ENCODE measurements around the gene RRAD. TPM values are rescaled to one million over a fixed set of nuclear protein-coding genes. Genes with fewer than 3 reads are reported as not detected.

RRAD gene
- polyA plus RNA-seq, 1 donor from 2014 or later: 1.0 TPM

DNA sequence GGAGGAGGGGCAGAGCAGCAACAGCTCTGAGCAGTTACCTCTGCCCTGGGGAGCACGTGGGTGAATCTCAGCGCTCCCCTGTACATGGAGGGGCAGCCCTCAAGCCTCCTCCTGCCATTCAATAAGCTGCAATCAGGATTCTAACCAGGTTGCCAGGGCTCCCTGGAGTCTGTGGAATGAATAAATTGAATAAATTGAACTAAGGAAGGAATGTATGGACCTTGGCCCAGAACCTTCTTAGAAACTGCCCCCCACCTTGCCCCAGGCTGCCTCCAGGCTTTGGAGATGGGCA is 5.1 kb downstream of the RRAD start:
- Histone ChIP-seq H2AFZ (ENCODE audit: low read depth, low read length) (no peak overlapping the region), H3K36me3 (ENCODE audit: insufficient read depth, low read length) (no peaks in the 10 kb centered on the region), H3K9me2 (ENCODE audit: insufficient read depth, low read length) (no peaks in the 10 kb centered on the region), H3K27ac (ENCODE audit: low read length) (no peak overlapping the region), H3K79me2 (replicated peaks; ENCODE audit: insufficient read depth, low read length) (no peaks in the 10 kb centered on the region), H3K9me3 (ENCODE audit: low read length) (no peaks in the 10 kb centered on the region), H4K20me1 (ENCODE audit: insufficient read depth) (no peaks in the 10 kb centered on the region), H3K27me3 (ENCODE audit: insufficient read depth, low read depth, low read length) (peaks cover 24% of the 10 kb centered on the region), H3K4me3 (ENCODE audit: low read length) (no peak overlapping the region), H3K9ac (ENCODE audit: low read length) (no peak overlapping the region), H3F3A (ENCODE audit: insufficient read depth, low read length, poor library complexity, severe bottlenecking) (no peaks in the 10 kb centered on the region), H3K4me2 (ENCODE audit: low read length) (no peak overlapping the region)
- TF ChIP-seq SMC3 (conservative IDR thresholded peaks at IDR 0.05; ENCODE audit: poor library complexity) (no peak), EP300 (conservative IDR thresholded peaks at IDR 0.05; ENCODE audit: poor library complexity, severe bottlenecking) (no peak), POLR2AphosphoS5 (IDR thresholded peaks at IDR 0.05) (no peak), RAD21 (conservative IDR thresholded peaks at IDR 0.05) (no peak)
- TF ChIP-seq, protein P1, sequence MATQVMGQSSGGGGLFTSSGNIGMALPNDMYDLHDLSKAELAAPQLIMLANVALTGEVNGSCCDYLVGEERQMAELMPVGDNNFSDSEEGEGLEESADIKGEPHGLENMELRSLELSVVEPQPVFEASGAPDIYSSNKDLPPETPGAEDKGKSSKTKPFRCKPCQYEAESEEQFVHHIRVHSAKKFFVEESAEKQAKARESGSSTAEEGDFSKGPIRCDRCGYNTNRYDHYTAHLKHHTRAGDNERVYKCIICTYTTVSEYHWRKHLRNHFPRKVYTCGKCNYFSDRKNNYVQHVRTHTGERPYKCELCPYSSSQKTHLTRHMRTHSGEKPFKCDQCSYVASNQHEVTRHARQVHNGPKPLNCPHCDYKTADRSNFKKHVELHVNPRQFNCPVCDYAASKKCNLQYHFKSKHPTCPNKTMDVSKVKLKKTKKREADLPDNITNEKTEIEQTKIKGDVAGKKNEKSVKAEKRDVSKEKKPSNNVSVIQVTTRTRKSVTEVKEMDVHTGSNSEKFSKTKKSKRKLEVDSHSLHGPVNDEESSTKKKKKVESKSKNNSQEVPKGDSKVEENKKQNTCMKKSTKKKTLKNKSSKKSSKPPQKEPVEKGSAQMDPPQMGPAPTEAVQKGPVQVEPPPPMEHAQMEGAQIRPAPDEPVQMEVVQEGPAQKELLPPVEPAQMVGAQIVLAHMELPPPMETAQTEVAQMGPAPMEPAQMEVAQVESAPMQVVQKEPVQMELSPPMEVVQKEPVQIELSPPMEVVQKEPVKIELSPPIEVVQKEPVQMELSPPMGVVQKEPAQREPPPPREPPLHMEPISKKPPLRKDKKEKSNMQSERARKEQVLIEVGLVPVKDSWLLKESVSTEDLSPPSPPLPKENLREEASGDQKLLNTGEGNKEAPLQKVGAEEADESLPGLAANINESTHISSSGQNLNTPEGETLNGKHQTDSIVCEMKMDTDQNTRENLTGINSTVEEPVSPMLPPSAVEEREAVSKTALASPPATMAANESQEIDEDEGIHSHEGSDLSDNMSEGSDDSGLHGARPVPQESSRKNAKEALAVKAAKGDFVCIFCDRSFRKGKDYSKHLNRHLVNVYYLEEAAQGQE (IDR thresholded peaks at IDR 0.05; ENCODE audit: borderline replicate concordance): no peak

DNA sequence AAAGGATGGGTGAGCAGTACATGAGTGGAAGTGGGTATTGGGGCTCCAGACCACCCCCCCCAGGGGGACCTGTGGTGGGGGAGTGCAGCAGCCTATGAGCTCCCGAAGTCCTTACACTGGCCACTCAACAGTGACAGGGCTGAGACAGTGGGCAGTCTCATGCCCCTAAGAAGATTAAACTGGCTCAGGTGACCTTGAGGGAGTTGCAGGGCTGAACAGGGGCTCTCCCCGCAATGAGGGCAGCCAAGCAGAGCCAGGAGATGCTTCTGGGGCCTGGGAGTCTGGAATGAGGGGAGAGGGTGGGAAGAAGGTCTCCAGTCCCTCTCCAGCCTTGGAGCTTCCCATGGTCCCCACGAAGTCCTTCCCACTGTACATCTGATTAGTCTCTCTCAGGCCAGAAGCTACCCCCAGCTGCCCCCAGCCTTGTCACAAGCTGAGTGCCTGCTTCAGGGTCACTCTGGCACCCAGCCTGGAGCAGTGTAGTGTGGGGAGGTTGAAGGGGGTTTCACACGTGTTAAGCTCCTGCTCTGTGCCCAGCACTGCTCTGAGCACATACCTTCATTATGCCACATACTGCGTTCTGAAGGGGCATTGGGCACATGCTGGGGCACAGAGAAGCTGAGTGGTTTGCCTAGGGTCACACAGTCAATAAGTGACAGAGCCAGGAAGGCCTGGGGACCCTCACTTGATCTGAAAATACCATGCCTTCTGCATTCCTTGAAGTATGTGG is 5.6 kb downstream of the RRAD start:
- Histone ChIP-seq H3F3A (ENCODE audit: insufficient read depth, low read length, poor library complexity, severe bottlenecking) (no peaks in the 10 kb centered on the region), H4K20me1 (ENCODE audit: insufficient read depth) (no peaks in the 10 kb centered on the region), H3K79me2 (replicated peaks; ENCODE audit: insufficient read depth, low read length) (no peaks in the 10 kb centered on the region), H3K9me2 (ENCODE audit: insufficient read depth, low read length) (no peaks in the 10 kb centered on the region), H3K9ac (ENCODE audit: low read length) (no peak overlapping the region), H3K4me2 (ENCODE audit: low read length) (no peak overlapping the region), H3K27me3 (ENCODE audit: insufficient read depth, low read depth, low read length) (peaks cover 19% of the 10 kb centered on the region), H3K36me3 (ENCODE audit: insufficient read depth, low read length) (no peaks in the 10 kb centered on the region), H3K4me3 (ENCODE audit: low read length) (no peak overlapping the region), H3K27ac (ENCODE audit: low read length) (no peak overlapping the region), H2AFZ (ENCODE audit: low read depth, low read length) (no peak overlapping the region), H3K9me3 (ENCODE audit: low read length) (no peaks in the 10 kb centered on the region)
- TF ChIP-seq RAD21 (conservative IDR thresholded peaks at IDR 0.05) (no peak), TAF1 (IDR thresholded peaks at IDR 0.05; ENCODE audit: low read depth) (no peak), POLR2AphosphoS5 (IDR thresholded peaks at IDR 0.05) (no peak), SMC3 (conservative IDR thresholded peaks at IDR 0.05; ENCODE audit: poor library complexity) (no peak), MXI1 (conservative IDR thresholded peaks at IDR 0.05; ENCODE audit: poor library complexity, severe bottlenecking) (no peak), EZH2 (IDR thresholded peaks at IDR 0.05; ENCODE audit: borderline replicate concordance, insufficient read depth, low read length, poor library complexity, severe bottlenecking) (no peak), EP300 (conservative IDR thresholded peaks at IDR 0.05; ENCODE audit: poor library complexity, severe bottlenecking) (no peak)
- TF ChIP-seq, protein P1 (IDR thresholded peaks at IDR 0.05; ENCODE audit: borderline replicate concordance): no peak
- TF ChIP-seq, protein P2, sequence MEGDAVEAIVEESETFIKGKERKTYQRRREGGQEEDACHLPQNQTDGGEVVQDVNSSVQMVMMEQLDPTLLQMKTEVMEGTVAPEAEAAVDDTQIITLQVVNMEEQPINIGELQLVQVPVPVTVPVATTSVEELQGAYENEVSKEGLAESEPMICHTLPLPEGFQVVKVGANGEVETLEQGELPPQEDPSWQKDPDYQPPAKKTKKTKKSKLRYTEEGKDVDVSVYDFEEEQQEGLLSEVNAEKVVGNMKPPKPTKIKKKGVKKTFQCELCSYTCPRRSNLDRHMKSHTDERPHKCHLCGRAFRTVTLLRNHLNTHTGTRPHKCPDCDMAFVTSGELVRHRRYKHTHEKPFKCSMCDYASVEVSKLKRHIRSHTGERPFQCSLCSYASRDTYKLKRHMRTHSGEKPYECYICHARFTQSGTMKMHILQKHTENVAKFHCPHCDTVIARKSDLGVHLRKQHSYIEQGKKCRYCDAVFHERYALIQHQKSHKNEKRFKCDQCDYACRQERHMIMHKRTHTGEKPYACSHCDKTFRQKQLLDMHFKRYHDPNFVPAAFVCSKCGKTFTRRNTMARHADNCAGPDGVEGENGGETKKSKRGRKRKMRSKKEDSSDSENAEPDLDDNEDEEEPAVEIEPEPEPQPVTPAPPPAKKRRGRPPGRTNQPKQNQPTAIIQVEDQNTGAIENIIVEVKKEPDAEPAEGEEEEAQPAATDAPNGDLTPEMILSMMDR (IDR thresholded peaks at IDR 0.05; ENCODE audit: poor library complexity, severe bottlenecking): no peak
